NCI-H1048 (cell line): Measurements from ENCODE around the gene KLHDC2.
"Not testable (repeated sequence)": the region's sequence is repeated elsewhere in the genome, so short reads cannot be mapped to it uniquely, and the experiment has no call there.

Source experiments
- DNase-seq: peaks from one replicate; lab custom pipeline; 2025; lab: John Stamatoyannopoulos, UW

Gene KLHDC2

GRCh38 chr14:49767571-49768300 lies at the start of gene KLHDC2:
KLHDC2 (plus strand) TSS chr14:49768153; CDS start chr14:49768469, 316 bp downstream.
- DNase-seq, result peak; percentile 62

- no peak for DNase-seq
Measured at GRCh38 chr14:49720744-49721143, 47.2 kb upstream of the KLHDC2 start.

GRCh38 chr14:49721733-49722435 lies 46.1 kb upstream of the KLHDC2 start:
- not testable (repeated sequence) for DNase-seq

- DNase-seq, result no peak
Measured at GRCh38 chr14:49727171-49727570, 40.8 kb upstream of the KLHDC2 start.

GRCh38 chr14:49732896-49733295 lies 35.1 kb upstream of the KLHDC2 start:
- DNase-seq, result no peak

- DNase-seq, result no peak
Measured at GRCh38 chr14:49733836-49734235, 34.1 kb upstream of the KLHDC2 start.

- not testable (repeated sequence) for DNase-seq
Measured at GRCh38 chr14:49735669-49736068, 32.3 kb upstream of the KLHDC2 start.

GRCh38 chr14:49745191-49745590 lies 22.8 kb upstream of the KLHDC2 start:
- DNase-seq, result no peak

GRCh38 chr14:49746476-49746875 lies 21.5 kb upstream of the KLHDC2 start:
- DNase-seq, result not testable (repeated sequence)

GRCh38 chr14:49754570-49755097 lies 13.3 kb upstream of the KLHDC2 start:
- no peak for DNase-seq

GRCh38 chr14:49755378-49755777 lies 12.6 kb upstream of the KLHDC2 start:
- no peak for DNase-seq

GRCh38 chr14:49761839-49762551 lies 6.0 kb upstream of the KLHDC2 start:
- no peak for DNase-seq

GRCh38 chr14:49766839-49767238 lies 1.1 kb upstream of the KLHDC2 start:
- DNase-seq, result no peak

- DNase-seq, result no peak
Measured at GRCh38 chr14:49767270-49767570, 733 bp upstream of the KLHDC2 start.

GRCh38 chr14:49768301-49769121 lies 558 bp downstream of the KLHDC2 start:
- DNase-seq, result no peak

GRCh38 chr14:49769171-49769570 lies 1.2 kb downstream of the KLHDC2 start:
- no peak for DNase-seq

- no peak for DNase-seq
Measured at GRCh38 chr14:49769581-49770211, 1.7 kb downstream of the KLHDC2 start.

- DNase-seq, result no peak
Measured at GRCh38 chr14:49770212-49770817, 2.4 kb downstream of the KLHDC2 start.

GRCh38 chr14:49771691-49772090 lies 3.7 kb downstream of the KLHDC2 start:
- DNase-seq, result not testable (repeated sequence)

- DNase-seq, result no peak
Measured at GRCh38 chr14:49774106-49774505, 6.2 kb downstream of the KLHDC2 start.

GRCh38 chr14:49778421-49778820 lies 10.5 kb downstream of the KLHDC2 start:
- DNase-seq, result no peak
